Right lobe of liver (tissue), 4 donors: ENCODE data around the gene SLC4A8.

Source experiments
- POLR2A ChIP-seq: fragments of 450-650 bp; IDR thresholded peaks from one replicate; pipeline ENCODE4 v1.6.1; 2017; ENCODE audit warnings: antibody characterized with exemption, mild to moderate bottlenecking
- TF ChIP-seq, protein P1 (sequence below), 4 donors: fragments of 200-600 bp in 3 of 4; fragments of 450-650 bp in 1 of 4; IDR thresholded peaks; one replicate each; pipeline versions ENCODE4 v1.5.1 to v1.8.0; 2016 to 2022; ENCODE audit warnings: antibody characterized with exemption in 4 of 4, mild to moderate bottlenecking in 2 of 4
- donor health status: DM: no; HTN: no; CAD: no.
- donor health status: DM: no; HTN: no; CAD: no.
- donor health status: DM: no; HTN: yes; CAD: no.

- TF ChIP-seq, protein P1, sequence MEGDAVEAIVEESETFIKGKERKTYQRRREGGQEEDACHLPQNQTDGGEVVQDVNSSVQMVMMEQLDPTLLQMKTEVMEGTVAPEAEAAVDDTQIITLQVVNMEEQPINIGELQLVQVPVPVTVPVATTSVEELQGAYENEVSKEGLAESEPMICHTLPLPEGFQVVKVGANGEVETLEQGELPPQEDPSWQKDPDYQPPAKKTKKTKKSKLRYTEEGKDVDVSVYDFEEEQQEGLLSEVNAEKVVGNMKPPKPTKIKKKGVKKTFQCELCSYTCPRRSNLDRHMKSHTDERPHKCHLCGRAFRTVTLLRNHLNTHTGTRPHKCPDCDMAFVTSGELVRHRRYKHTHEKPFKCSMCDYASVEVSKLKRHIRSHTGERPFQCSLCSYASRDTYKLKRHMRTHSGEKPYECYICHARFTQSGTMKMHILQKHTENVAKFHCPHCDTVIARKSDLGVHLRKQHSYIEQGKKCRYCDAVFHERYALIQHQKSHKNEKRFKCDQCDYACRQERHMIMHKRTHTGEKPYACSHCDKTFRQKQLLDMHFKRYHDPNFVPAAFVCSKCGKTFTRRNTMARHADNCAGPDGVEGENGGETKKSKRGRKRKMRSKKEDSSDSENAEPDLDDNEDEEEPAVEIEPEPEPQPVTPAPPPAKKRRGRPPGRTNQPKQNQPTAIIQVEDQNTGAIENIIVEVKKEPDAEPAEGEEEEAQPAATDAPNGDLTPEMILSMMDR (IDR thresholded peaks at IDR 0.05): no peak
- no peak for TF ChIP-seq POLR2A
These were observed 42.5 kb upstream of the SLC4A8 start for GRCh38 chr12:51382173-51382572.
